ENCODE measurements around the gene DOK6.

Gene DOK6

GRCh38 chr18:69691008-69691760, 290.5 kb downstream of the DOK6 start:
- no peak for DNase-seq

GRCh38 chr18:69697069-69697468, 296.4 kb downstream of the DOK6 start:
- DNase-seq, result no peak

DNA sequence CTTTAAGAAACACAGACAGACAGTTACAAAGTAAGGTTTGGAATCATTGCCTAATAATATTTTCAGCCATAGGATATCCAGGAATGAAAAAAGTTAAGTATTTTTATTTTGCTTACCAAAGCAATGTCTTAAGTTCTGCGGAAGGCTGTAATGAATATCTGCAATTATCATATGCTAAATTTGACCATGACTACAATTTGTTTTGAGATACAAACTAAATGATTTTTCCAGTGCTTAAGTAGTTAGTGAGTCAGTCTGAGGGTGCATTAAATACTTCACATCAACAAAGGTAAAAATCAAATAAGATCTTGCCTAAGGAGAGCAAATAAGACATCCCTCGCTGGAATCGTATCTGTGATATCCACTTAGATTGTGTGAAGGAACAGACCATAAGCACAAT, 297.0 kb downstream of the DOK6 start:
- DNase-seq, result no peak

- DNase-seq, result no peak
Observed at GRCh38 chr18:69701305-69701704, 300.6 kb downstream of the DOK6 start.

DNA sequence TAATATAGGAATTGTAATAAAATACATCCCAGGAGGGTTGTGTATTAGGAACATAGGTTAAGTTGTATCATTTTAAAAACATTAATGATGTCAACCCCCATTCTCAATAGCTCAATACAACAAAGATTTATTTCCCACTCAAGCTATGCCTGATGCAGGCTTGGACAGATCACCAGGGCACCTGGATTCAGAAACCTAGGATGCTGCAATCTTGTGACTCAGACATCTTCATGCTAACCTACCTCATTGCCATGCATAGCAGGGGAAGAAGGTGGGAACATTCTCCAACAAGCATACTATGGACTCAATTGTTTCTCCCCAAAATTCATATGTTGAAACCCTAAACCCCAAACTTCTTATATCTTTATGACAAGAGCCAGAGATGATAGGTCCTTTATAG, 302.8 kb downstream of the DOK6 start:
- no peak for DNase-seq

DNA sequence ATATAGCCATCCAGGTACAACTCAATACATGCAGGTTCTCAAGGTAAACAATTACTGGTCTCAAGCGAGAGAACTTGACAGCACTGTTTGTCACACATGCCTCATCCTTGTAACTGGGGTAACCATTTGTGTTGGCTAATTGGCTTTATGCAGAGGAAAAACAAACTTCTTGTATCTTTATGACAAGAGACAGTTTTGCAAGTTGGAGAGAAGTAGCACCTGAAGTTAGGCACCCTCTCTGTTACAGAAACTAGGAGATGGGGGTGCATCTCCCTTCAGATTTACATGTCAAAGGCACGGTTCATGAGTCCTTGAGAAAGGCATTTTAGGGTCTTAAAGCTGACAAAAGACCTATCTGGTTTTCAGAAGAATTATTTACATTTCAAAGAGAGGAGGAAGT, 305.3 kb downstream of the DOK6 start:
- DNase-seq, result no peak

- DNase-seq, result no peak
Observed at GRCh38 chr18:69708844-69709243, 308.2 kb downstream of the DOK6 start.

GRCh38 chr18:69715191-69715795, 314.6 kb downstream of the DOK6 start:
- DNase-seq, result no peak

- no peak for DNase-seq
Observed at GRCh38 chr18:69717586-69717985, 316.9 kb downstream of the DOK6 start.

DNA sequence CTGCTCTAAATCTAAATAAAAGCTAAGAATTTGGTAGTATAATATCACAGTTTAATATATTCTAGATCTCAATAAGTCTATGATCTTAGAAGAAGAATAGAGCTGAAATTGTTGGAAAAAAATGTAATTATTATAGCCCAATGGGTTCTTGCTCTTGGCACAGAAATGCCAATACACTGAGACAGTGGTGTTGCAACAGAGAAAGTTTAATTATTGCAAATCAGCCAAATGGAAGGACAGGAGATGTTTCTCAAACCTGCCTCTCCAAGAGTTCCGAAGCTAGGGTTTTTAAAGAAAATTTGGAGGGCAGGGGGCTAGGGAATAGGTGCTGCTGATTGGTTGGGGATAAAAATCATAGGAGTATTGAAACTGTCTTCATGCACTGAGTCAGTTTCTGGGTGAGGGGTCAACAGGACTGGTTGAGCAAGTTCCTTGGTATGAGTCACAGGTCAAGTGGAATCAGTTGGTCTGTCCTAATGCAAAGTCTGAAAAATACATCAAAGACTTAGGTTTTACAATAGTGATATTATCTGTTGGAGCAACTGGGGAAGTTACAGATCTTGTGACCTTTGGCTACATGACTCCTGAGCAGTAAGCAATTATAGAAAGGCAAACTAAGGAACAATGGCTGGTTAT, 318.3 kb downstream of the DOK6 start:
- DNase-seq, result no peak

GRCh38 chr18:69720422-69720821, 319.7 kb downstream of the DOK6 start:
- DNase-seq, result no peak

GRCh38 chr18:69723434-69723833, 322.7 kb downstream of the DOK6 start:
- DNase-seq, result no peak

DNA sequence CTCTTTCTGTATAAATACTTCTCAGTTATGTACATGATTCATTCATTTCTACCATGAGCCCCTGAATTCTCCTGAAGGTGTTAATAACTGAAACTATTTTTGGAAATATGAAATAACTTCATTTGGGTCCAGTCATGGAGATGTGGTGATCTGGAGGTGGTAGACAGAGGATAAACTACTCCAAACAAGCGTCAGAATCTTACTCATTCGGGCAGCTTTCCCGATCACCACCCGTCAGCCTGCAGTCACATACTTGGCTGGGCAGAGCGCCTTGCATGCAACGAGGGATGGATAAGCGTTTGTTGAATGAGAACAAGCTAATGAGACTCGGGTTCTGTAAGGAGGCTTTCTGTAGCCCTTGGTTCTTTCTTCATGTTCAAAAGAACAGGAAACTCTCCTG, 324.3 kb downstream of the DOK6 start:
- DNase-seq, result no peak

DNA sequence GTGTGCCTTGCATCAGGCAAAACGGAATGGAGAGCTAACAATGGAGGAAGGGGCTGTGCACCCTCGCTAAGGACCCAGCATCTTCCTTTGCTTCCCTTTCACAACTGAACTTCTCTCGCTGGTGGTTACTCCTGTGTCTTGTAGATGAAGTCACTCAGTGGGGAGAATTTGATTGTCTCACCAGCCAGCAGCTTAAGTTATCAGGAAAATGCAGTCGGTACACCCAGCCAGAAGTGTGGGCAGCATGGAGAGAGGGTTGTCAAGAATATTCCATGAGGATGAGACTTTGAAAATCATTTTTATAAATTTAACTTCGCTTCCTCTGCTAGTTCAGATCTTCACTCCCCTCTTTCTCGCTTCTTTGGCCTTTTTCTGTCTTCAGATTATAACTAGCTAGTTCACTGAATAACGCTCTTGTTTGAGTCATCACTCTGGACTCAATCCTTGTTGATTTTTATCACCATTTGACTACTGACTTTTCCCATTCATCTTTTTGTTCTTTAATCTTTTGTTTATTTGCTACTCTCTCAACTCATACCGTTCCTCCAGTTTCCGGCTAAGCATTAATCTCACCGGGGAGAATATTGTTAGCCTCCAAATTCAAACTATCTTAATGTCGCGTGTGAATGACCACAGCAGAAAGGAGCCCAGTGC, 325.3 kb downstream of the DOK6 start:
- no peak for DNase-seq

- no peak for DNase-seq
Observed at GRCh38 chr18:69727912-69728572, 327.4 kb downstream of the DOK6 start.

DNA sequence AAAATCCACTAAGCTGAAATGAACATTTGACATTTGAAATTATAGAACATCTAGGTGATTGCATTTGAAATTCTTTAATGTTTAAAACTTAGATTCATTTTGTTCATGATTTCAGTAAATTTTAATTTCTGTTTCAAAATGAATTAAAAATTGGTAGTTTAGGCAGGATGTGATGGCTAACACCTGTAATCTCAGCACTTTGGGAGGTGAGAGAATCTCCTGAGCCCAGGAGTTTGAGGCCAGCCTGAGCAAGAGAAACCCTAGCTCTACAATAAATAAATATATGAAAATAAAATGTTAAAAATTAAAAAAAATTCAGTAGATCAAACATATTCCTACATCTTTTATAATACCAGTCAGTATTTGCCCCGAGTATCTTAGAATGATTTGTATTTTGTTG, 330.0 kb downstream of the DOK6 start:
- no peak for DNase-seq

GRCh38 chr18:69734536-69734935, 333.8 kb downstream of the DOK6 start:
- no peak for DNase-seq

- no peak for DNase-seq
Observed at GRCh38 chr18:69736730-69737129, 336.0 kb downstream of the DOK6 start.

GRCh38 chr18:69737851-69738250, 337.2 kb downstream of the DOK6 start:
- no peak for DNase-seq

DNA sequence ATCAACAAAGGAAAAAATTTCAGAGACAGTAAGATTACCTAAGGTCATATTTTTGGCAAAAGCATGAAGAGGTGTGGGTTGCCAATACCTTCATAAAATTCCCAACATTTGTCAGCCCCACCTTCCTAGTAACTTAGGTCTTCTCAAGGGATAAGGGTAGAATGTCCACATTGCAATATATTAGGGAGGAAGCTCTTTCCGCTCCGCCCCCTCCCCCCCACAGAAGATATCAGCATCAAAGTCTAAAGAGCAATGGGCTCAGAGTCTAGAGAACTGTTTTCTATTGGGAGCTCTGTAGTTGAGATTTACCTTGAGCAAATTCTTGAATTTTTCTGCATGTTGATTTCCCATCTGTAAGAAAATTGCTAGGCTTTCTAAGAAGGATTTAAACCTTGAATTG, 346.7 kb downstream of the DOK6 start:
- DNase-seq, result no peak

- no peak for DNase-seq
Observed at GRCh38 chr18:69752737-69753380, 352.2 kb downstream of the DOK6 start.

DNA sequence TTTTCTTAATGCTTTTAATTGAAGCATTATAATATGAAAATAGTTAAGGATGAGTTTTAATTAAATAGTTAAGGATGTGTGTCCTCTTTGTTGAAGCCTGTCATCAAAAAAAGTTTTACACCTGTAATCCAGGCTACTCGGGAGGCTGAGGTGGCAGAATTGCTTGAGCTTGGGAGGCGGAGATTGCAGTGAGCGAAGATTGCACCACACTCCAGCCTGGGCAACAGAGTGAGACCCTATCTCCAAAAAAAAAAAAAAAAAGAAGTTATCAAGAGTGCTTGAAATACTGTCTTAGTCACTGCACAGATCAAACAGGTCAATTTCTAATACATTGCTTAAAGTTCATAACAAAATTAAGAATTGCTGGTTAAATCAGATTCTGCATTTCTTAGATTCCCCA, 353.4 kb downstream of the DOK6 start:
- DNase-seq, result no peak

DNA sequence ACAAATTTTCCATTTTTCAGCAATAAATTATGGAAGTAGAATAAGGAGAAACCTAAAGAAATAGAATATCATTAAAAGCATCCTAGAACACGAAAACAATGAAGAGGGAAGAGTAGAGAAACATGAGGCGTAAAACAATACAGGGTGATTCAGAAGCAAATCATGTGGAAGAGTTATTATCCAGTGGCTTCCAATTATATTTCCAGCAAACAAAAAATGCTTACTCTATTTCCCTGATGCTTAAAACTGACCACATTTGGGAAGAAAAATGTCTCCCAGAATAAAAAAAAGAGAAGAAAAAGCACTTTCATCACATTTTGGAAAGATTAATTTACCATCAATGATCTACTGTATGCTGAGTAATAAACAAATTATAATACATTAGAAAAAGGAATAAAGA, 354.4 kb downstream of the DOK6 start:
- no peak for DNase-seq

Measured in stimulated activated naive CD4-positive, alpha-beta T cell (primary cell).